A673 (cell line): ENCODE measurements around the gene OVCA2. TPM values are rescaled to one million over a fixed set of nuclear protein-coding genes. Genes with fewer than 3 reads are reported as not detected.
A peak's percentile ranks its signal among the peaks of the same experiment; 100 is the strongest.

Experiments
- BruUV-seq: library from RNA; stranded (reverse); fragments of 400-500 nt; replicated peaks from 2 replicates; lab custom pipeline; 2021; lab: Mats Ljungman, UMichigan
- CTCF ChIA-PET: fragments of 300-600 bp; sonication (Branson Sonifier 250); formaldehyde crosslinking; loops from one replicate; lab custom pipeline; 2022; ENCODE audit warnings: antibody characterized with exemption; lab: Charles Lee
- POLR2A ChIA-PET: fragments of 300-600 bp; sonication (Branson Sonifier 250); formaldehyde crosslinking; loops from one replicate; lab custom pipeline; 2022; ENCODE audit warnings: antibody characterized with exemption; ENCODE audit not compliant: low non-redundant PET; lab: Charles Lee
- DNase-seq: peaks from one replicate; pipeline ENCODE4 v3.0.0-alpha.2; 2015; ENCODE audit warnings: low spot score
- H3K27ac ChIP-seq: fragments of 200-600 bp; sonication (generic); 2 replicates; pipeline ENCODE4 v1.5.1; 2016; ENCODE audit warnings: mixed run types, low read depth, mild to moderate bottlenecking, mixed read lengths, antibody characterized with exemption, low read length; ENCODE audit not compliant: poor library complexity, severe bottlenecking
- H3K27me3 ChIP-seq: fragments of 200-600 bp; sonication (generic); replicated peaks from 2 replicates; pipeline ENCODE4 v1.6.1; 2017; ENCODE audit warnings: mixed run types, low read depth, mild to moderate bottlenecking, mixed read lengths, antibody characterized with exemption, low read length; ENCODE audit not compliant: insufficient read depth, poor library complexity
- H3K36me3 ChIP-seq: fragments of 200-600 bp; sonication (generic); 2 replicates; pipeline ENCODE4 v1.6.1; 2016; ENCODE audit warnings: mixed run types, mild to moderate bottlenecking, mixed read lengths, antibody characterized with exemption, low read length; ENCODE audit not compliant: insufficient read depth, poor library complexity, severe bottlenecking
- H3K4me1 ChIP-seq: fragments of 200-600 bp; sonication (generic); 2 replicates; pipeline ENCODE4 v1.6.1; 2017; ENCODE audit warnings: mixed run types, mild to moderate bottlenecking, mixed read lengths, antibody characterized with exemption, low read length; ENCODE audit not compliant: insufficient read depth, poor library complexity, severe bottlenecking
- H3K4me3 ChIP-seq: fragments of 200-600 bp; sonication (generic); 2 replicates; pipeline ENCODE4 v1.5.1; 2016; ENCODE audit warnings: low read depth, mixed run types, mild to moderate bottlenecking, mixed read lengths, low read length; ENCODE audit not compliant: poor library complexity, severe bottlenecking
- H3K9me3 ChIP-seq: fragments of 200-600 bp; sonication (generic); 2 replicates; pipeline ENCODE4 v1.6.1; 2016; ENCODE audit warnings: mixed run types, low read depth, mild to moderate bottlenecking, mixed read lengths, antibody characterized with exemption, low read length; ENCODE audit not compliant: poor library complexity, severe bottlenecking
- CTCF ChIP-seq: fragments of 300-800, 200-600 bp; sonication (generic); conservative IDR thresholded peaks from 2 replicates; pipeline ENCODE4 v1.5.1; 2017; ENCODE audit warnings: low read depth, mild to moderate bottlenecking, antibody characterized with exemption, low read length, moderate library complexity, mixed read lengths
- EZH2 ChIP-seq: fragments of 200-600 bp; sonication (generic); IDR thresholded peaks from 2 replicates; pipeline ENCODE4 v1.6.1; 2017; ENCODE audit warnings: borderline replicate concordance, low read depth, mild to moderate bottlenecking, mixed read lengths, antibody characterized with exemption, low read length; ENCODE audit not compliant: poor library complexity, severe bottlenecking
- intact Hi-C: fragments of 100-400 bp; cut with micrococcal nuclease; formaldehyde crosslinking; loops from one replicate; pipeline ENCODE4 v1.10.0; 2022; ENCODE audit not compliant: unreplicated experiment
- microRNA-seq: library from miRNA; unstranded; fragments of <30 nt; microRNA quantifications from one replicate; pipeline ENCODE4 v1.2.0, GENCODE V29; 2021
- total RNA-seq: library from RNA; stranded (reverse); gene quantifications from 2 replicates; pipeline ENCODE4 v1.2.3, GENCODE V29; 2021

The OVCA2 gene
- total RNA-seq, 1 experiment from 2014 or later, result 30.7 TPM

- CTCF ChIA-PET, result no interaction called here
- peak; percentile 82 for DNase-seq
- peaks cover 18% of the 10 kb centered on the region for H3K4me1 ChIP-seq
- no peaks in the 10 kb centered on the region for H3K36me3 ChIP-seq
- peak overlapping the region; percentile 3 for H3K27ac ChIP-seq
- no peaks in the 10 kb centered on the region for H3K27me3 ChIP-seq
- no peak overlapping the region for H3K4me3 ChIP-seq
- H3K9me3 ChIP-seq, result no peaks in the 10 kb centered on the region
- intact Hi-C loops, result no loop called here
- POLR2A ChIA-PET, result interaction anchor here (0.6 kb wide), 1 partner anchor 147 kb away, joined by 6 read pairs; no protein-coding TSS in a partner anchor
- no TSS peak for BruUV-seq
- no peak for TF ChIP-seq EZH2
- TF ChIP-seq CTCF, result 0 out of 2 replicates have a peak, but pooled peaks have one; percentile 19
These were observed 49.1 kb downstream of the OVCA2 start for GRCh38 chr17:2090804-2091534.

- no peak for DNase-seq
- H3K9me3 ChIP-seq, result no peaks in the 10 kb centered on the region
- intact Hi-C loops, result no loop called here
- H3K27me3 ChIP-seq, result no peaks in the 10 kb centered on the region
- no TSS peak for BruUV-seq
- H3K4me1 ChIP-seq, result peaks cover 18% of the 10 kb centered on the region
- CTCF ChIA-PET, result no interaction called here
- no peaks in the 10 kb centered on the region for H3K36me3 ChIP-seq
- no peak overlapping the region for H3K4me3 ChIP-seq
- TF ChIP-seq CTCF, result no peak
- no peak for TF ChIP-seq EZH2
- POLR2A ChIA-PET, result interaction anchor here (0.7 kb wide), 1 partner anchor 43 kb away, joined by 8 read pairs; no protein-coding TSS in a partner anchor
- H3K27ac ChIP-seq, result no peak overlapping the region
These were observed 50.4 kb downstream of the OVCA2 start for GRCh38 chr17:2092253-2092652.

Small RNAs within 50 kb of the gene (microRNA-seq; reads per million reads assigned to microRNA genes)
- gene MIR132 (5,223 reads per million, percentile 93 among the genes with 10 or more reads in this experiment), gene MIR212 (79.3 reads per million, percentile 61 among the genes with 10 or more reads in this experiment)

Other genes with a start within 250 kb of the OVCA2 start
- gene SMYD4, start 212.1 kb upstream of the OVCA2 start, total RNA-seq, result 28.1 and 31.6 TPM in 2 replicates
- gene RPA1, start 212.0 kb upstream of the OVCA2 start, total RNA-seq, result 211 and 231 TPM in 2 replicates
- 0.80 and 1.0 TPM in 2 replicates for gene RTN4RL1, start 16.7 kb upstream of the OVCA2 start, total RNA-seq
- 51.1 and 60.8 TPM in 2 replicates for gene DPH1, start 11.9 kb upstream of the OVCA2 start, total RNA-seq
- 0.84 and 1.5 TPM in 2 replicates for gene HIC1, start 13.1 kb downstream of the OVCA2 start, total RNA-seq